GM18517 (cell line): ENCODE results near the gene NECTIN2.

Experiments
- ATAC-seq: cut with Tn5 transposase; IDR thresholded peaks from one replicate; pipeline ENCODE4 v1.9.1; 2021; ENCODE audit warnings: mild to moderate bottlenecking, moderate library complexity; ENCODE audit not compliant: unreplicated experiment

The NECTIN2 gene

GRCh38 chr19:44845612-44846454, at the start of gene NECTIN2:
Gene NECTIN2, plus strand, starts transcription at chr19:44846297. Its CDS starts 229 bp downstream, at chr19:44846526.
- ATAC-seq = no peak

- ATAC-seq = no peak
These were observed 49.4 kb upstream of the NECTIN2 start for GRCh38 chr19:44796701-44797115.

GRCh38 chr19:44799627-44800346, 46.3 kb upstream of the NECTIN2 start:
- ATAC-seq = no peak

DNA sequence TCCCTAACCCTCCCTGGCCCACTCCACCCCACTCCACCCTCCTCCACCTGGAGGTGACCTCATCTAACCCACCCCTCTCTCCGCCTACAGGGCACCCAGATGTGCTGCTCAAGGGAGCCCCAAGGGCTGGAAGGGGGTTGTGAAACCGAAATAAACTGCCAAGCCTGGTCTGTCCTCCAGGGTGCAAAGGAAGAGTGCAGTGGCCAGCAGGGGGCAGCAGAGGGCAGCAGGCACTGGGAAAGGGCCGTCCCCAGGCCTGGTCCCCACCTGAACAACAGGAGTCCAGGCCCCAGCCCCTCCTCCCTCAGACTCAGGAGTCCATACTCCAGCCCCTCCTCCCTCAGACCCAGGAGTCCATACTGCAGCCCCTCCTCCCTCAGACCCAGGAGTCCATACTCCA, 45.6 kb upstream of the NECTIN2 start:
- ATAC-seq = no peak

- ATAC-seq = no peak
These were observed 42.4 kb upstream of the NECTIN2 start for GRCh38 chr19:44803442-44804428.

GRCh38 chr19:44806291-44806690, 39.8 kb upstream of the NECTIN2 start:
- ATAC-seq = no peak

DNA sequence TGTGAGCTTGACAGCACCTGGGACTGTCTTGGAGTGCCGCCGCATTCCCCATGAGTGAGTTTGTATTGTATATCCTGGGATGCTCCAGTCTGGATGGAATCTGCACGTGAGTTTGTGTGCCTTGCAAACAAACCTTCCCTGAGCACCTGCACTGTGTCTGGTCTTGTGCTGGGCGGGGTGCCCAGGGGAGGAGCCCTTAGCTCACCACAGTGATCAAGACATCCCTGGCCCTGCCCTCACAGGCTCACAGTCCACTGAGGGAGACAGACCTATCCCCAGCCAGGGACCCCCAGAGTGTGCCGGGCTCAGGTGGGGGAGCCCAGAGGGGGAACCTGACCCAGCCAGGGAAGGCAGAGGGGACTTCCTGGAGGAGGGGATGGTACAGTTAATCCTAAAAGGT, 38.9 kb upstream of the NECTIN2 start:
- ATAC-seq = no peak

DNA sequence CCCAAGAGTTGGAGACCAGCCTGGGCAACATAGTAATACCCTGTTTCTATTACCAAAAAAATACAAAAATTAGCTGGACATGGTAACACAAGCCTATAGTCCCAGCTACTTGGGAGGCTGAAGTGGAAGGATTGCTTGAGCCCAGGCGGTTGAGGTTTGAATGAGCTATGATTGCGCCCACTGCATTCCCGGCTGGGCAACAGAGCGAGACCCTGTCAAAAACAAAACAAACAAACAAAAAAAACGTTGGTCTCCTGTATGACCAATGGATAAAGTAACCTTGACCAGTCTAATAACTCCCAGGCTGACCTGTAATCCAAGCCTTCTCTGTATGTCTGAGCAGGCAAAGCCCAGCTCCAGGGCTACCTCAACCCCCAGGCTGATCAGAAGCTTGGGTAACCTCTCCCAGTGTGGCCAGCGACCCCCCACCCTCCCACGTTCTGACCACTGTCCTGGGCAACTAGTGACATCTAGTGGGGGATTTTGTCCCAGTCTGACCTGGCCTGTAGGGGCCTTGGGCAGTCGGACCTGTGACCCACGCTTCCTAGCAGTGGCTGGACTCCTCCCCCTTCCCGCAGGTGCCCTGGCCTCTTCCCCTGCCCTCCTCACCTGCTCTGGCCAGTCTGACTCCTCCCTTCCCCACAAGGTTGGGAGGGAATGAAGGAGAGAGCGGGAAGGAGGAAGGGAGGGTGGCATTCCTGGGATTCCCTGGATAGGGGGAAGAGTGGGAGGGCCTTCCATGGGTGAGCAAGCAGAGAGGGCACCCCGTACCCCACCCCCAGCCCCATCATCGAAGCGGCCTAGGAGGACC, 38.2 kb upstream of the NECTIN2 start:
- no peak for ATAC-seq

DNA sequence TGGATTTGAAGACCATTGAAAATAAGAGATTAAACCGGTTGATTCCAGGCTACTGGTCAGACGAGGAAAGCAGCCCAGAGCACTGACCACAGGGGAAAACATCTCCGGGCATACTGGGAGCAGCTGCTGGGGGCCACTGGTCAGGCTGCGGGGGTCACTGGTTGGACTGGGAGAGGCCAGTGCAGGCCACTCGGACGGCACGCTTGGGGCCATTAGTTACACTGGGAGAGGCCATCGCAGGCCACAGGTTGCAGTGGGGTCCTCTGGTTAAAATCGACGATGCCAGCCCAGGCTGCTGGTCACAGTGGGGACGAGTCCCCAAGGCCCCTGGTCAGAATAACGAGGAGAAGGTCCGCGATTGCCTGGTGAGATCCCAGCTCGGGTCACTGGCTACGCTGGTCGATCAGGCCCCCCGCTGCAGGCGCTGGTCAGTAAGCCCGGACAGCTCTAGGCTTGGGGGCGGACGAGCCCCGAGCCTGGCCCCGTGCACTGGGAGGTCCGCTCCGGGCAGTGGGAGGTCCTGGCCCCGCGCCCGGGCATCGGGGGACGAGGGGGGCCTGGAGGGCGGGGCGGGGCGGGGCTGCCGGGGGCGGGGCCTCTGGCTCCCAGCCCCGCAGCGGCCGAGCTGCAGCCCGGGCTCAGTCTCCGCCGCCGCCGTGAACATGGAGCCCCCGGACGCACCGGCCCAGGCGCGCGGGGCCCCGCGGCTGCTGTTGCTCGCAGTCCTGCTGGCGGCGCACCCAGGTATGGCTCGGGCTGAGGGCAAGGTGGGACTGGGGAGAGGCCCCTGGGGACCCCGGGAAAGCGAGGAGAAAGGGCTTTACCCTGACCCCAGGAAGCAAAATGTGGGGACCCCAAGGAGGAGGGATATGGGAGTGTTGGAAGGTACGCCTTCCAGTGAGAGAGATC, 37.4 kb upstream of the NECTIN2 start, which contains the start of gene BCAM:
TSS of gene BCAM (plus strand) at position 641 of the 909 bp plus-strand sequence. CDS start at position 663, 22 bp downstream.
- no peak for ATAC-seq

GRCh38 chr19:44809577-44810233, 36.4 kb upstream of the NECTIN2 start:
- ATAC-seq = no peak

DNA sequence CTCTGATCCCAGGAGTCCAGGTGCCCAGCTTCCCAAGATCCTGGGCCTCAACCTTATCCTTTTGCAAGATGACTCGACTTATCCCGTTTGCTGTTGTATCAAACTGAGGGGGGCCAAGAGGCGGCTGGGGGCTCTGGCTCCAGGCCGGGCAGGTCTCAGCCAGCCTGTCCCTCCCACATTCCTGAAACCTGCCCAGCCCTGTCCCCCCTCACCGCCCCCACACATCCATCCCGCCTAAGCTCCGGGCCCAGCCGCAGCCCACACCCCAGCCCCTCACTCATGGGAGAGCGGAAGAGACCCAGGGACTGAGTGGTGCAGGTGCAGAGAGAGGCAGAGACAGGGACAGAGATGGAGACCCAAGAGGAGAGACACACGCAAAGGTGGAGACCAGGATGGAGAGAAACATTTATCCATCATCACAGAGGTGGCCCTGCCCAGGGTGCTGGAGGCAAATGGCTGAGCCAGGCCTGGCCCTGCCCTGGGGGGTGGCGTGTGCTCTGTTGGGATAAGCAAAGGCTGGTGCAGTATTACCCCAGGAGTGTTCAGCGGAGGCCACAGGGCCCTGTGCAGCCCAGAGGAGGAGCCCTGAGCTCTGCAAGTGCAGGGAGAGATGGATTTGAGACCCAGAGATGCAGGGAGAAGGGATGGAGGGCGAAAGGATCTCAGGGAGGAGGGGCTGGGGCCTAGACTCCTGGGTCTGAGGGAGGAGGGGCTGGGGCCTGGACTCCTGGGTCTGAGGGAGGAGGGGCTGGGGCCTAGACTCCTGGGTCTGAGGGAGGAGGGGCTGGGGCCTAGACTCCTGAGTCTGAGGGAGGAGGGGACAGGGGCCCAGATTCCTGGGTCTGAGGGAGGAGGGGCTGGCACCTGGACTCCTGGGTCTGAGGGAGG, 35.6 kb upstream of the NECTIN2 start:
- ATAC-seq = no peak

GRCh38 chr19:44811122-44811419, 35.0 kb upstream of the NECTIN2 start:
- ATAC-seq = no peak

DNA sequence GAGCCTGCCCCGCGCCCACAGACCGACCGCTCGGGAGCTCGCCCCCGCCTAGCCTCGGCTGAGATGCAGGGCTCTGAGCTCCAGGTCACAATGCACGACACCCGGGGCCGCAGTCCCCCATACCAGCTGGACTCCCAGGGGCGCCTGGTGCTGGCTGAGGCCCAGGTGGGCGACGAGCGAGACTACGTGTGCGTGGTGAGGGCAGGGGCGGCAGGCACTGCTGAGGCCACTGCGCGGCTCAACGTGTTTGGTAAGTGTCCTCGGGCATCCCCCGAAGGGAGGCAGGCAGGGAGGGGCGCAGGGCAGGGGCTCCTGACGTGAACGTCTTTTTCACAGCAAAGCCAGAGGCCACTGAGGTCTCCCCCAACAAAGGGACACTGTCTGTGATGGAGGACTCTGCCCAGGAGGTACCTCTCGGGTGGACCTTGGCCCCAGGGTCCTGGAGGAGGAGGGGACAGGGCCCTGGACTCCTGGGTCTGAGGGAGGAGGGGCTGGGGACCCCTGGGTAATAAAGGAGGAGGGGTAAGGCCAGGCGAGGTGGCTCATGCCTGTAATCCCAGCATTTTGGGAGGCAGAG, 33.9 kb upstream of the NECTIN2 start:
- ATAC-seq = no peak

GRCh38 chr19:44813070-44813840, 32.8 kb upstream of the NECTIN2 start:
- no peak for ATAC-seq

- no peak for ATAC-seq
These were observed 32.1 kb upstream of the NECTIN2 start for GRCh38 chr19:44813841-44814470.

GRCh38 chr19:44814517-44814916, 31.6 kb upstream of the NECTIN2 start:
- no peak for ATAC-seq
